DMS79 treated with DMSO at 0.1 percent for 48 hours (cell line): ENCODE results near the gene TBL2.
"Not testable (repeated sequence)": the region's sequence is repeated elsewhere in the genome, so short reads cannot be mapped to it uniquely, and the experiment has no call there.

Experiments
- DNase-seq: peaks from one replicate; lab custom pipeline; 2025; lab: John Stamatoyannopoulos, UW

The TBL2 gene

DNA sequence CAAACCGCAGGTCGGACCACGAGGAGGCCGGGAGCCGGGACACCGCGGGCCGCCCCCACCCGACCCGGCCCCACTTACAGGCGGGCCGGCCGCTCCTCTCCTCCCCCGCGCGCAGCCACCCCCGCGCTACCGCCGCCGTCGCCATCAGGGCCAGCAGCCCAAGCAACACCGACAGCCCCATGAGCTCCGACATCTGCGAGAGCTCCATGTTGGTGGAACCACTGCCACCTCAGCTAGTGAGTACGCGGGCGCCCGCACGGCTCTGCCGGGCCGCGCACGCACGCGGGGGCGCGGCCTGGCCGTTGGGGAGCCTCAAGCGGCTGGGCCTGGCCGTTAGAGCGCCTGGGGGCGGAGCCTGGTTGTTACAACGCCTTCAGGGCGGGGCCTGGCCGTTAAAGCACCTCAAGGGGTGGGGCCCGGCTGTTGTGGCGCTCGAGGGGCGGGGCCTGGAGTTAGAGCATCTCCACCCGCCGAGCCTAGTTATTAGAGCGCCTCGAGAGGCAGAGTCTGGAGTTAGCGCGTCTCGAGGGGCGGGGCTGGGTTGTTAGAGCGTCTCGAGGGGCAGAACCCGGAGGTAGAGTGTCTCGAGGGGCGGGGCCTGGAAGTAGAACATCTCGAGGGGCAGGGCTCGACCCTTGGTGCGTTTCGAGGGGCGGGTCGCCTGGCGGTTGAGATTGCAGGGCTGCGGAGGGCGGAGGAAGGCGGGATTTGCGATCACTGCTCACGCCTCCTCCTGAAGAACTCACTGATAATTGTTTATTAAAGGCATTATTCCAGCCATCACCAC is at the start of gene TBL2:
Gene TBL2 (minus strand): TSS at position 238 of the 787 bp plus-strand sequence. CDS start 30 bp downstream, at position 208.
- peak; percentile 98 for DNase-seq

DNA sequence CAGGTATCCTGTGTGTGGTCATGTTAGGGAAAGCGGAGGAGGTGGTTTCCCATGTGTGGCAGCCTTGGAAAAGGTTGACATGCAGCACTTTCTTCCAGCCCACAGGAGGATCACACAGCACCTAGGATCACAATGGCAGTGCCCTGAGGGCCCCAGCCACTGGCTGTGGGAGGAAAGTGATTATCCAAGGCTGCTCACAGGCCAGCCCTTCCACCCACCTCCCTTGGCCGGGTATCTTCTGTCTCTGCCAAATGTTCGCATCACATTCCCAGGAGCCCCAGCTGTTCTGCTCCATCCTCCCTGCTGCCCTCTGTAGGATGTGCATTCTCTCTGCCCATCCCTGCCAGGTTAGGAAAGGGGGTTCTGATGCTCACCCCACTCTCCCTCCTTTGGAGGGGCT is 48.4 kb upstream of the TBL2 start:
- no peak for DNase-seq

DNA sequence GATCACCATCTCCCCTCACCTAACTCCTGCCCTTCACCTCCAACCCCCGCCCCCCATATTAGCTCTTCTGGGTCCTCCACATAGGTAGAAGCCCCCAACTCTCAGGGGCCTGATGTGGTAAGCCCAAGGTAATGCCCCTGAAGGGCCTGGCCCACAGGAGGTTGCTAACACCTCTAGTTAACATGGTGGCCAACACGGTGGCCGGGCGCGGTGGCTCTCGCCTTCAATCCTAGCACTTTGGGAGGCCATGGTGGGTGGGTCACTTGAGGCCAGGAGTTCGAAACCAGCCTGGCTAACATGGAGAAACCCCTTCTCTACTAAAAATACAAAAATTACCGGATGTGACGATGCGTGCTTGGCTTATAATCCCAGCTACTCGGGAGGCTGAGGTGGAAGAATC is 46.9 kb upstream of the TBL2 start:
- no peak for DNase-seq

DNA sequence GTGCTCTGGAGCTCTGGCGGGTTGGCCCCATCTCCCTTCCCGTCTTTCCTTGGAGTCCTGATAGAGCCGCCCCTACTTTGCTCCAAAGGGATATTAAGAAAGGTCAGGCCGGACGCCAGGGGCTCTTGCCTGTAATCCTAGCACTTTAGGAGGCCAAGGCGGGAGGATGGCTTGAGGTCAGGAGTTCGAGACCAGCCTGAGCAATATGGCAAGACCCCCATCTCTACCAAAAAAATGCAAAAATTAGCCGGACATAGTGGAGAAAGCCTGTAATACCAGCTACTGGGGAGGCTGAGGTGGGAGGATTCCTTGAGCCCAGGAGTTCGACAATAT is 46.3 kb upstream of the TBL2 start:
- DNase-seq, result no peak

- peak; percentile 68 for DNase-seq
These were observed 45.7 kb upstream of the TBL2 start, which contains the start of gene MLXIPL for GRCh38 chr7:73623798-73624668. Gene MLXIPL, minus strand, starts transcription at chr7:73624522. Its CDS starts 30 bp downstream, at chr7:73624492.

GRCh38 chr7:73622909-73623797 is 44.8 kb upstream of the TBL2 start:
- DNase-seq, result peak; percentile 29

GRCh38 chr7:73622527-73622908 is 44.1 kb upstream of the TBL2 start:
- DNase-seq, result no peak

GRCh38 chr7:73621168-73622063 is 43.0 kb upstream of the TBL2 start:
- no peak for DNase-seq

- not testable (repeated sequence) for DNase-seq
These were observed 41.0 kb upstream of the TBL2 start for GRCh38 chr7:73619394-73619793.

DNA sequence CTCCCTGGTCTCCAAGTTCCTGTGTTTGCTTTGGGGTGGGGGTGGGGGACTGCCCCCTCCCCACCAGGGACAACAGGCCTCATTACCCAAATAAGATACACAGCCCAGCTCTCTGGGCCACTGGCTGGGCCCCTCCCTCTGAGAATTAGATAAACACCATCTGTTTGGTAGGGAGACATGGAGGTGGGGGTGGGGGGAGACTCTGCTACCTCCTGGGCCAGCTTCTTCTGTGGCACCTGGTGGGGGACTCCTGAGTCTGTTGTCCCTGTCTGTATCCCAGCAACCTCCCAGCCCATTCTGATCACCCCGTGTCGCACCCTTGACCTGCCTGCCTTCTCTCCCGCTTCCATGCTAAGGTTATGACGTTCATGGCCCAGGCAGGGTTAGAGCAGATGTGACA is 40.2 kb upstream of the TBL2 start:
- DNase-seq, result no peak

- DNase-seq, result not testable (repeated sequence)
These were observed 39.1 kb upstream of the TBL2 start for GRCh38 chr7:73617520-73617919.

- no peak for DNase-seq
These were observed 37.5 kb upstream of the TBL2 start for GRCh38 chr7:73615886-73616285.

- DNase-seq, result not testable (repeated sequence)
These were observed 36.6 kb upstream of the TBL2 start for GRCh38 chr7:73614937-73615336.

DNA sequence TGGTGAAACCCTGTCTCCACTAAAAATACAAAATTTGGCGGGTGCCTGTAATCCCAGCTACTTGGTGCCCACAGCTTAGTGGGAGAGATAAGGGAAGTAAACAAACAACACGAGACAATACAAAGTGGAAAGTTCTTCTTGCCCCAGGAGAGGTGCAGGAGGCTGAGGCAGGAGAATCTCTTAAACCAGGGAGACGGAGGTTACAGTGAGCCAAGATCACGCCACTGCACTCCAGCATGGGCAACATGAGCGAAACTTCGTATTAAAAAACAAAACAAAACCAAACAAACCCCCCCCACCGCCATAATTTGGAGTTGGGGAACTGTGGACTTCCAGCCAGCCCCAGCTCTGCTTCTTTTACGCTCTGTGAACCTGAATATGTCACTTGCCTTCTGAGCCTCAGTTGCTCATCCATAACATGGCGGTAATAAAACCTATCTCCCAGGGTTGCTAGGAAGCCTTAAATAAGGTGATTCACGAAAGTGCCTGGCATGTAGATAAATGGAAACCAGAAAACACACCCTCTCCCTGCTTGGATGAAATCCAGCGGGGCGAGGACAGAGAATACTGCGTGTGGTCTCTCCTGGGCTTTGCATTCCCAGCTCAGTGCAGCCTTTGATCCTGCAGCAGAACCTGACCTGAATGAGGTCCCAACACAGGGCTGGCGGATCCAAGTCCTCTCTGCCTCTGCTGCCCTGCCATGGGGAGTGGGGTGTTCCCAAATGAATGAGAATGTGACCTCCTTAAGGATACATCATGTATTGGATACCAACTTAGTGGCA is 35.8 kb upstream of the TBL2 start:
- no peak for DNase-seq

- DNase-seq, result peak; percentile 5
These were observed 34.4 kb upstream of the TBL2 start for GRCh38 chr7:73612598-73613269.

GRCh38 chr7:73611017-73611555 is 32.7 kb upstream of the TBL2 start:
- DNase-seq, result no peak

GRCh38 chr7:73610105-73610504 is 31.7 kb upstream of the TBL2 start:
- no peak for DNase-seq

GRCh38 chr7:73607692-73607983 is 29.3 kb upstream of the TBL2 start:
- not testable (repeated sequence) for DNase-seq
